ENCODE data around the gene KIAA0825. TPM values are rescaled to one million over a fixed set of nuclear protein-coding genes. Genes with fewer than 3 reads are reported as not detected.
A peak's percentile ranks its signal among the peaks of the same experiment; 100 is the strongest.

KIAA0825 gene
- total and polyA plus RNA-seq, 2 donors: 0.79 to 25.5 TPM

GRCh38 chr5:94388773-94389514 lies 229.5 kb downstream of the KIAA0825 start:
- H3K4me1 ChIP-seq (ENCODE audit: insufficient read depth): no peaks in the 10 kb centered on the region
- DNase-seq (ENCODE audit: extremely low spot score): no peak
- H3K27ac ChIP-seq (ENCODE audit: low read depth): no peak overlapping the region
- no peaks in the 10 kb centered on the region for H3K36me3 ChIP-seq (ENCODE audit: insufficient read depth)
- 87% methylated on average over 3 of the region's 3 CpGs for WGBS
- no peak overlapping the region for H3K4me3 ChIP-seq (ENCODE audit: low read depth, low read length)

GRCh38 chr5:94385767-94386166 lies 232.6 kb downstream of the KIAA0825 start:
- Histone ChIP-seq H3K36me3 (ENCODE audit: insufficient read depth) (no peaks in the 10 kb centered on the region), H3K4me3 (ENCODE audit: low read depth, low read length) (no peak overlapping the region), H3K27ac (ENCODE audit: low read depth) (no peak overlapping the region), H3K4me1 (ENCODE audit: insufficient read depth) (no peaks in the 10 kb centered on the region)
- DNase-seq (ENCODE audit: extremely low spot score): no peak
- WGBS: 71% methylated on average over 1 of the region's 1 CpG

GRCh38 chr5:94378062-94378461 lies 240.3 kb downstream of the KIAA0825 start:
- no peak for DNase-seq (ENCODE audit: extremely low spot score)
- H3K36me3 ChIP-seq (ENCODE audit: insufficient read depth): no peaks in the 10 kb centered on the region
- 94% methylated on average over 1 of the region's 1 CpG for WGBS
- H3K4me1 ChIP-seq (ENCODE audit: insufficient read depth): no peaks in the 10 kb centered on the region
- no peak overlapping the region for H3K4me3 ChIP-seq (ENCODE audit: low read depth, low read length)
- no peak overlapping the region for H3K27ac ChIP-seq (ENCODE audit: low read depth)

- WGBS: 58% methylated on average over 4 of the region's 4 CpGs
- no peak overlapping the region for H3K27ac ChIP-seq (ENCODE audit: low read depth)
Measured at GRCh38 chr5:94376672-94377345, 241.6 kb downstream of the KIAA0825 start.

GRCh38 chr5:94375801-94376200 lies 242.6 kb downstream of the KIAA0825 start:
- WGBS: 45% methylated on average over 2 of the region's 2 CpGs
- no peak for DNase-seq (ENCODE audit: extremely low spot score)
- H3K4me3 ChIP-seq (ENCODE audit: low read depth, low read length): no peak overlapping the region
- no peak overlapping the region for H3K27ac ChIP-seq (ENCODE audit: low read depth)
- H3K36me3 ChIP-seq (ENCODE audit: insufficient read depth): no peaks in the 10 kb centered on the region
- H3K4me1 ChIP-seq (ENCODE audit: insufficient read depth): no peaks in the 10 kb centered on the region

More at GRCh38 chr5:94376672-94377345, 241.6 kb downstream of the KIAA0825 start:
- DNase-seq (ENCODE audit: extremely low spot score): no peak
- Histone ChIP-seq H3K4me1 (ENCODE audit: insufficient read depth) (no peaks in the 10 kb centered on the region), H3K36me3 (ENCODE audit: insufficient read depth) (no peaks in the 10 kb centered on the region), H3K4me3 (ENCODE audit: low read depth, low read length) (no peak overlapping the region)

- no peak overlapping the region for H3K27ac ChIP-seq (ENCODE audit: low read depth)
- H3K36me3 ChIP-seq (ENCODE audit: insufficient read depth): no peaks in the 10 kb centered on the region
- no peak overlapping the region for H3K4me3 ChIP-seq (ENCODE audit: low read depth, low read length)
- no peak for DNase-seq (ENCODE audit: extremely low spot score)
- H3K4me1 ChIP-seq (ENCODE audit: insufficient read depth): no peaks in the 10 kb centered on the region
Measured at GRCh38 chr5:94374336-94374735, 244.1 kb downstream of the KIAA0825 start.

GRCh38 chr5:94367900-94368299 lies 250.5 kb downstream of the KIAA0825 start:
- DNase-seq (ENCODE audit: extremely low spot score): no peak
- no peak overlapping the region for H3K4me3 ChIP-seq (ENCODE audit: low read depth, low read length)
- no peaks in the 10 kb centered on the region for H3K4me1 ChIP-seq (ENCODE audit: insufficient read depth)
- H3K27ac ChIP-seq (ENCODE audit: low read depth): no peak overlapping the region
- 90% methylated on average over 2 of the region's 2 CpGs for WGBS
- no peaks in the 10 kb centered on the region for H3K36me3 ChIP-seq (ENCODE audit: insufficient read depth)

- H3K4me1 ChIP-seq (ENCODE audit: insufficient read depth): no peaks in the 10 kb centered on the region
- H3K36me3 ChIP-seq (ENCODE audit: insufficient read depth): no peaks in the 10 kb centered on the region
- H3K27ac ChIP-seq (ENCODE audit: low read depth): no peak overlapping the region
- peak; percentile 3 for DNase-seq (ENCODE audit: extremely low spot score)
- 84% methylated on average over 4 of the region's 4 CpGs for whole genome bisulfite sequencing
- no peak overlapping the region for H3K4me3 ChIP-seq (ENCODE audit: low read depth, low read length)
Measured at GRCh38 chr5:94366811-94367210, 251.6 kb downstream of the KIAA0825 start.

GRCh38 chr5:94362857-94363256 lies 255.5 kb downstream of the KIAA0825 start:
- H3K36me3 ChIP-seq (ENCODE audit: insufficient read depth): no peaks in the 10 kb centered on the region
- no peak for DNase-seq (ENCODE audit: extremely low spot score)
- H3K27ac ChIP-seq (ENCODE audit: low read depth): no peak overlapping the region
- no peaks in the 10 kb centered on the region for H3K4me1 ChIP-seq (ENCODE audit: insufficient read depth)
- H3K4me3 ChIP-seq (ENCODE audit: low read depth, low read length): no peak overlapping the region
- 76% methylated on average over 1 of the region's 1 CpG for WGBS

- WGBS: 71% methylated on average over 5 of the region's 5 CpGs
- H3K36me3 ChIP-seq (ENCODE audit: insufficient read depth): peaks cover 2% of the 10 kb centered on the region
- H3K4me3 ChIP-seq (ENCODE audit: low read depth, low read length): no peak overlapping the region
- no peaks in the 10 kb centered on the region for H3K4me1 ChIP-seq (ENCODE audit: insufficient read depth)
- no peak overlapping the region for H3K27ac ChIP-seq (ENCODE audit: low read depth)
- DNase-seq (ENCODE audit: extremely low spot score): no peak
Measured at GRCh38 chr5:94361832-94362796, 256.3 kb downstream of the KIAA0825 start.

GRCh38 chr5:94361161-94361560 lies 257.2 kb downstream of the KIAA0825 start:
- no peak for DNase-seq (ENCODE audit: extremely low spot score)
- peaks cover 2% of the 10 kb centered on the region for H3K36me3 ChIP-seq (ENCODE audit: insufficient read depth)
- WGBS: 77% methylated on average over 1 of the region's 1 CpG
- H3K27ac ChIP-seq (ENCODE audit: low read depth): no peak overlapping the region
- no peaks in the 10 kb centered on the region for H3K4me1 ChIP-seq (ENCODE audit: insufficient read depth)
- no peak overlapping the region for H3K4me3 ChIP-seq (ENCODE audit: low read depth, low read length)

- no peak for DNase-seq (ENCODE audit: extremely low spot score)
- peaks cover 2% of the 10 kb centered on the region for H3K36me3 ChIP-seq (ENCODE audit: insufficient read depth)
- H3K4me3 ChIP-seq (ENCODE audit: low read depth, low read length): no peak overlapping the region
- WGBS: 90% methylated on average over 4 of the region's 4 CpGs
- no peak overlapping the region for H3K27ac ChIP-seq (ENCODE audit: low read depth)
- no peaks in the 10 kb centered on the region for H3K4me1 ChIP-seq (ENCODE audit: insufficient read depth)
Measured at GRCh38 chr5:94360382-94361130, 257.8 kb downstream of the KIAA0825 start.

- no peak overlapping the region for H3K27ac ChIP-seq (ENCODE audit: low read depth)
- whole genome bisulfite sequencing: 97% methylated on average over 3 of the region's 3 CpGs
- H3K4me1 ChIP-seq (ENCODE audit: insufficient read depth): no peaks in the 10 kb centered on the region
- H3K36me3 ChIP-seq (ENCODE audit: insufficient read depth): peaks cover 2% of the 10 kb centered on the region
- no peak overlapping the region for H3K4me3 ChIP-seq (ENCODE audit: low read depth, low read length)
- DNase-seq (ENCODE audit: extremely low spot score): no peak
Measured at GRCh38 chr5:94359880-94360279, 258.5 kb downstream of the KIAA0825 start.

Measured in urinary bladder (tissue), 4 donors.